ENCODE measurements around the gene RCCD1.

Gene RCCD1

DNA sequence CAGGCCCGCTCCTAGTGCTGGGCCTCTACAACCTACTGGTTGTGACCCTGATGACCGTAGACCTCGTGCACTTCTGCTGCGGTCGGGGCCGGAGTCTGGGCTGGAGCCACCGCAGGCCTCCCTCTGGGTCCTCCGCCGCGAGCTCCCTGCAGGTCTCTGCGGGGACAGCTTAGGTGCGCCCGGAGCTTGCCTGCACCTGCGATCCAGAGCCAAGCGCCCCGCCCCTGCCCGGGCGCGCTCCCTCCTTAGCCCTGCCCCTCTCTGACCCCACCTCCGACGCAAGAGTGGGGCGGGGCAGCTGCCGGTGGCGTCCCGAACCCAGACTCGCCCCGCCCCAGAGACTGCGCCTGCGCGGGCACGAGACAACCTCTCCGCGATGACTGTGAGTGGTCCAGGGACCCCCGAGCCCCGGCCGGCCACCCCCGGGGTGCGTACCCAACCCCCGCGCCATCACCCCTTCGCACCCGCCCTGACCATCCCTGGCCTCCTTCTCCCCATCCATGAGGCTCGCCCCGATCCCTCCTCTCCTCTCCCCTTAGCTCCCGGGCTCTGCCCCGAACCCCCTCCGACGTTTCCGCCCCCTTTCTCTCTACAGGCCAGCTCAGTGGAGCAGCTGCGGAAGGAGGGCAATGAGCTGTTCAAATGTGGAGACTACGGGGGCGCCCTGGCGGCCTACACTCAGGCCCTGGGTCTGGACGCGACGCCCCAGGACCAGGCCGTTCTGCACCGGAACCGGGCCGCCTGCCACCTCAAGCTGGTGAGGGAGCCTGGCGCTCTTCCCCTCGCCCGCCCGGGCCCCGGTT, 19.5 kb upstream of the RCCD1 start, which contains the start of gene UNC45A:
Gene UNC45A, plus strand, starts transcription at position 337 of the 803 bp plus-strand sequence. Its CDS starts 40 bp downstream, at position 377.
- peak within 1 kb of the TSS; percentile 65 for H3K14ac ChIP-seq (ENCODE audit: low read length)
- H3K9me3 ChIP-seq (ENCODE audit: insufficient read depth, low read depth, low read length) = no peaks in the 10 kb centered on the region
- no peaks in the 10 kb centered on the region for H3K27me3 ChIP-seq (ENCODE audit: insufficient read depth, low read length)
- peak; percentile 90 to 94 for DNase-seq
- H2BK5ac ChIP-seq (ENCODE audit: low read depth, low read length, poor library complexity) = peak within 1 kb of the TSS; percentile 7
- H2BK120ac ChIP-seq (ENCODE audit: insufficient read depth, low read length, poor library complexity) = peak within 1 kb of the TSS; percentile 59
- H4K91ac ChIP-seq (ENCODE audit: low read depth, low read length) = peak within 1 kb of the TSS; percentile 21
- peaks cover 10% of the 10 kb centered on the region for H3K79me2 ChIP-seq (ENCODE audit: control insufficient read depth, insufficient read depth, low read length, poor library complexity)
- H3K4me1 ChIP-seq (ENCODE audit: control insufficient read depth in 1 of 2, insufficient read depth in 2 of 2, low read length in 2 of 2) = peaks cover 8 to 14% of the 10 kb centered on the region in 2 experiments
- H2AFZ ChIP-seq (ENCODE audit: insufficient read depth, low read length, poor library complexity) = peak within 1 kb of the TSS; percentile 65
- peak within 1 kb of the TSS; percentile 54 for H4K12ac ChIP-seq (ENCODE audit: low read depth, low read length)
- no peak within 1 kb of the TSS for H2BK12ac ChIP-seq (ENCODE audit: low read length)
- peak within 1 kb of the TSS; percentile 72 for H3K9ac ChIP-seq (ENCODE audit: low read length)
- H3K18ac ChIP-seq (ENCODE audit: low read length) = peak within 1 kb of the TSS; percentile 34
- no peak within 1 kb of the TSS for H3K23ac ChIP-seq (ENCODE audit: low read length)
- H3K4me2 ChIP-seq (ENCODE audit: low read length) = peak within 1 kb of the TSS; percentile 83
- WGBS (ENCODE audit: extremely low coverage, insufficient coverage, insufficient read length) = no CpG with 5 or more reads among the region's 65 CpGs
- H2AK5ac ChIP-seq (ENCODE audit: low read length) = peak within 1 kb of the TSS; percentile 31
- H3K4ac ChIP-seq (ENCODE audit: low read depth, low read length) = peak within 1 kb of the TSS; percentile 35
- H3K27ac ChIP-seq (ENCODE audit: low read depth, low read length) = no peak within 1 kb of the TSS
- H3K36me3 ChIP-seq (ENCODE audit: control insufficient read depth in 1 of 2, insufficient read depth in 2 of 2, low read length in 2 of 2) = peaks cover 16 to 17% of the 10 kb centered on the region in 2 experiments
- peaks cover 9% of the 10 kb centered on the region for H3K79me1 ChIP-seq (ENCODE audit: low read length)
- H3K4me3 ChIP-seq (ENCODE audit: low read depth, low read length) = peak within 1 kb of the TSS; percentile 87
- peak within 1 kb of the TSS; percentile 66 for H4K8ac ChIP-seq (ENCODE audit: low read depth, low read length)

- Histone ChIP-seq H3K79me2 (ENCODE audit: control insufficient read depth, insufficient read depth, low read length, poor library complexity) (peaks cover 10% of the 10 kb centered on the region), H3K14ac (ENCODE audit: low read length) (no peak overlapping the region), H2AFZ (ENCODE audit: insufficient read depth, low read length, poor library complexity) (no peak overlapping the region), H3K4me1 (ENCODE audit: control insufficient read depth in 1 of 2, insufficient read depth in 2 of 2, low read length in 2 of 2) (peaks cover 8 to 14% of the 10 kb centered on the region in 2 experiments), H4K91ac (ENCODE audit: low read depth, low read length) (no peak overlapping the region), H3K9ac (ENCODE audit: low read length) (no peak overlapping the region), H3K4me2 (ENCODE audit: low read length) (no peak overlapping the region), H2BK5ac (ENCODE audit: low read depth, low read length, poor library complexity) (no peak overlapping the region), H3K9me3 (ENCODE audit: insufficient read depth, low read depth, low read length) (no peaks in the 10 kb centered on the region), H3K4ac (ENCODE audit: low read depth, low read length) (no peak overlapping the region), H3K36me3 (ENCODE audit: control insufficient read depth in 1 of 2, insufficient read depth in 2 of 2, low read length in 2 of 2) (peaks cover 27 to 29% of the 10 kb centered on the region in 2 experiments), H2BK120ac (ENCODE audit: insufficient read depth, low read length, poor library complexity) (no peak overlapping the region), H2AK5ac (ENCODE audit: low read length) (no peak overlapping the region), H3K79me1 (ENCODE audit: low read length) (peaks cover 9% of the 10 kb centered on the region), H3K4me3 (ENCODE audit: low read depth, low read length) (no peak overlapping the region), H3K18ac (ENCODE audit: low read length) (no peak overlapping the region), H2BK12ac (ENCODE audit: low read length) (no peak overlapping the region), H3K27ac (ENCODE audit: low read depth, low read length) (no peak overlapping the region), H3K27me3 (ENCODE audit: insufficient read depth, low read length) (no peaks in the 10 kb centered on the region), H4K12ac (ENCODE audit: low read depth, low read length) (no peak overlapping the region), H3K23ac (ENCODE audit: low read length) (no peak overlapping the region), H4K8ac (ENCODE audit: low read depth, low read length) (no peak overlapping the region)
- no CpG with 5 or more reads among the region's 1 CpG for WGBS (ENCODE audit: extremely low coverage, insufficient coverage, insufficient read length)
- no peak for DNase-seq
Measured at GRCh38 chr15:90936823-90937222, 17.9 kb upstream of the RCCD1 start.

- no peak overlapping the region for H3K14ac ChIP-seq (ENCODE audit: low read length)
- no peaks in the 10 kb centered on the region for H3K9me3 ChIP-seq (ENCODE audit: insufficient read depth, low read depth, low read length)
- no peak overlapping the region for H3K27ac ChIP-seq (ENCODE audit: low read depth, low read length)
- no peaks in the 10 kb centered on the region for H3K27me3 ChIP-seq (ENCODE audit: insufficient read depth, low read length)
- H3K4me2 ChIP-seq (ENCODE audit: low read length) = no peak overlapping the region
- H3K79me2 ChIP-seq (ENCODE audit: control insufficient read depth, insufficient read depth, low read length, poor library complexity) = peaks cover 7% of the 10 kb centered on the region
- no peak overlapping the region for H3K4ac ChIP-seq (ENCODE audit: low read depth, low read length)
- H3K4me3 ChIP-seq (ENCODE audit: low read depth, low read length) = no peak overlapping the region
- H3K79me1 ChIP-seq (ENCODE audit: low read length) = peaks cover 5% of the 10 kb centered on the region
- DNase-seq = no peak
- no peak overlapping the region for H4K12ac ChIP-seq (ENCODE audit: low read depth, low read length)
- H3K4me1 ChIP-seq (ENCODE audit: control insufficient read depth in 1 of 2, insufficient read depth in 2 of 2, low read length in 2 of 2) = peaks cover 8 to 14% of the 10 kb centered on the region in 2 experiments
- H4K91ac ChIP-seq (ENCODE audit: low read depth, low read length) = no peak overlapping the region
- no peak overlapping the region for H3K23ac ChIP-seq (ENCODE audit: low read length)
- H3K9ac ChIP-seq (ENCODE audit: low read length) = no peak overlapping the region
- H3K36me3 ChIP-seq (ENCODE audit: control insufficient read depth in 1 of 2, insufficient read depth in 2 of 2, low read length in 2 of 2) = peaks cover 42 to 43% of the 10 kb centered on the region in 2 experiments
- H3K18ac ChIP-seq (ENCODE audit: low read length) = no peak overlapping the region
- H2BK120ac ChIP-seq (ENCODE audit: insufficient read depth, low read length, poor library complexity) = no peak overlapping the region
- no peak overlapping the region for H2AFZ ChIP-seq (ENCODE audit: insufficient read depth, low read length, poor library complexity)
- no peak overlapping the region for H2BK12ac ChIP-seq (ENCODE audit: low read length)
- no CpG with 5 or more reads among the region's 5 CpGs for WGBS (ENCODE audit: extremely low coverage, insufficient coverage, insufficient read length)
- no peak overlapping the region for H4K8ac ChIP-seq (ENCODE audit: low read depth, low read length)
- H2AK5ac ChIP-seq (ENCODE audit: low read length) = no peak overlapping the region
- no peak overlapping the region for H2BK5ac ChIP-seq (ENCODE audit: low read depth, low read length, poor library complexity)
Measured at GRCh38 chr15:90938261-90938660, 16.4 kb upstream of the RCCD1 start.

DNA sequence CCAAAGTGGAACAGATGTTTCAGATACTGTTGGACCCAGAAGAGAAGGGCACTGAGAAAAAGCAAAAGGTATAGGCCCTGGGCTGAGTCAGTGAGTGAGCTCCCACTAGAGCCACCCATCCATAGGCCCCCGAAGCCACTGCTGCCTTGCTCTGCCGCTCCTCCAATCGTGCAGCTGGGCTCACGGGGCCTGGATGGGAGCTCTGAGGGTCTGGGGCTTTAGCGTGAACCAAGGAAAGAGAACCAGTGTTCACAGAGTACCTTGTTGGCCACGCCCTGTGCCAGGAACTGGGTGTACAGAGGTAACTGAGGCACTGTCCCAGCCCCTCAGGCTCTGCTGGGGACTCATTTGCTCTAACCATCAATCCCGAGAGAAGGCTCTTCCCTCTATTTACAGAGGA, 14.9 kb upstream of the RCCD1 start:
- Histone ChIP-seq H2BK5ac (ENCODE audit: low read depth, low read length, poor library complexity) (no peak overlapping the region), H4K12ac (ENCODE audit: low read depth, low read length) (no peak overlapping the region), H4K91ac (ENCODE audit: low read depth, low read length) (no peak overlapping the region), H3K4ac (ENCODE audit: low read depth, low read length) (no peak overlapping the region), H3K23ac (ENCODE audit: low read length) (no peak overlapping the region), H3K18ac (ENCODE audit: low read length) (no peak overlapping the region), H3K79me2 (ENCODE audit: control insufficient read depth, insufficient read depth, low read length, poor library complexity) (peaks cover 7% of the 10 kb centered on the region), H2BK120ac (ENCODE audit: insufficient read depth, low read length, poor library complexity) (no peak overlapping the region), H3K79me1 (ENCODE audit: low read length) (peaks cover 5% of the 10 kb centered on the region), H2AK5ac (ENCODE audit: low read length) (no peak overlapping the region), H3K36me3 (ENCODE audit: control insufficient read depth in 1 of 2, insufficient read depth in 2 of 2, low read length in 2 of 2) (peaks cover 55 to 57% of the 10 kb centered on the region in 2 experiments), H2BK12ac (ENCODE audit: low read length) (no peak overlapping the region), H3K4me1 (ENCODE audit: control insufficient read depth in 1 of 2, insufficient read depth in 2 of 2, low read length in 2 of 2) (peaks cover 8 to 10% of the 10 kb centered on the region in 2 experiments), H3K4me3 (ENCODE audit: low read depth, low read length) (no peak overlapping the region), H3K27me3 (ENCODE audit: insufficient read depth, low read length) (no peaks in the 10 kb centered on the region), H3K9me3 (ENCODE audit: insufficient read depth, low read depth, low read length) (no peaks in the 10 kb centered on the region), H3K4me2 (ENCODE audit: low read length) (no peak overlapping the region), H3K27ac (ENCODE audit: low read depth, low read length) (no peak overlapping the region), H3K9ac (ENCODE audit: low read length) (no peak overlapping the region), H2AFZ (ENCODE audit: insufficient read depth, low read length, poor library complexity) (no peak overlapping the region), H3K14ac (ENCODE audit: low read length) (no peak overlapping the region), H4K8ac (ENCODE audit: low read depth, low read length) (no peak overlapping the region)
- DNase-seq = no peak
- WGBS (ENCODE audit: extremely low coverage, insufficient coverage, insufficient read length) = no CpG with 5 or more reads among the region's 7 CpGs

Data from trophoblast cell (in vitro differentiated cells and primary cell).